Activated T-cell treated with anti-CD3 and anti-CD28 coated beads, Interleukin-2, amount 50 U/mL, for 72 hours (primary cell): ENCODE data around the gene SYNE1. TPM values are rescaled to one million over a fixed set of nuclear protein-coding genes. Genes with fewer than 3 reads are reported as not detected.

Source experiments
- ATAC-seq, 2 donors: fragments of 150-1000 bp; cut with Tn5 transposase; replicated peaks in 1 of 2; 2 replicates each; pipeline ENCODE4 v1.10.0; 2021; ENCODE audit warnings: moderate library complexity in 2 of 2, mild to moderate bottlenecking in 1 of 2
- DNase-seq, 2 donors: peaks; one replicate each; pipeline ENCODE4 v3.0.0; 2021 to 2022; ENCODE audit warnings: mixed read lengths in 1 of 2
- H3K27ac Mint-ChIP-seq: one replicate; pipeline ENCODE4 v1.8.0; 2022; ENCODE audit warnings: mild to moderate bottlenecking, moderate library complexity, mixed read lengths
- H3K27me3 Mint-ChIP-seq: one replicate; pipeline ENCODE4 v1.8.0; 2022; ENCODE audit warnings: low read depth, mixed read lengths
- H3K36me3 Mint-ChIP-seq, 2 donors: one replicate each; pipeline ENCODE4 v1.8.0; 2022; ENCODE audit warnings: mixed read lengths in 2 of 2, mild to moderate bottlenecking in 1 of 2; ENCODE audit not compliant: insufficient read depth in 2 of 2
- H3K4me1 Mint-ChIP-seq: one replicate; pipeline ENCODE4 v1.8.0; 2022; ENCODE audit warnings: low read depth, mixed read lengths
- H3K4me3 Mint-ChIP-seq, 2 donors: one replicate each; pipeline ENCODE4 v1.8.0; 2022; ENCODE audit warnings: mild to moderate bottlenecking in 2 of 2, mixed read lengths in 2 of 2, moderate library complexity in 2 of 2
- H3K9me3 Mint-ChIP-seq, 2 donors: one replicate each; pipeline ENCODE4 v1.8.0; 2022; ENCODE audit warnings: mixed read lengths in 2 of 2
- total RNA-seq, 2 donors: library from RNA; stranded (reverse); gene quantifications; one replicate each; pipeline ENCODE4 v1.2.3, GENCODE V29; 2022

The SYNE1 gene
- total RNA-seq, 2 donors from 2014 or later = 34.5 to 38.9 TPM

DNA sequence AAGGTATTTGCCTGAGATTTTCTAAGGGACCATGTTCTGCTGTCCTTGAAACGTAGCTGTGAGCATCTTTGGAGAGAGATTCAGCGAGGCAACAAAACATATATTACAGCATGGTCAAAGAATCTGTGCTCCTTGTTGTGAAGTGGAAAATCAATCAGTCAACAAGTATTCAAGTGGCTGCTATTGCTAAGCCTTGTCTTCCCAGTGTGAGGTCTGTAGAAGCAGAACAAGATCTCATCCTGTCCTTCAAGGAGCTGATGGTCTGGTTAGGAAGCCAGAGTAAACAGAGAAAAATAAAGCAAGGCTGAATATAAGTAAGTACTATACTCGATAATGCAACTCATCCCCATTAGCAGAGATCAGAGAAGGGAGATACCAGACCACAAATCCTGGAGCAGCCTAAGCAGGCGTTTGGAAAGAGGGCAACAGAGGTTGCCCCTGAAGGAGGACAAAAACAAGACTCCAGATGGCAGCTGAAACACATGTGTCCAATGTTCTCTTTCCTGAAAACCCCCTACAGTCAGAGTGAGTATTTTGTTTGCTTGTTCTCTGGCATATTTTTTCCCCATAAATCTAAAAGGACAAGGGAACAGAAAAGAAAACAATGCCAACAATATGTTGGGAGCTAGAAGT is 392.0 kb downstream of the SYNE1 start:
- Mint-ChIP-seq H3K4me3 (no peak overlapping the region), H3K27ac (peak overlapping the region; percentile 51), H3K4me1 (no peaks in the 10 kb centered on the region), H3K27me3 (no peaks in the 10 kb centered on the region), H3K9me3 (no peaks in the 10 kb centered on the region), H3K36me3 (no peaks in the 10 kb centered on the region)
- no peak for ATAC-seq
- no peak for DNase-seq

DNA sequence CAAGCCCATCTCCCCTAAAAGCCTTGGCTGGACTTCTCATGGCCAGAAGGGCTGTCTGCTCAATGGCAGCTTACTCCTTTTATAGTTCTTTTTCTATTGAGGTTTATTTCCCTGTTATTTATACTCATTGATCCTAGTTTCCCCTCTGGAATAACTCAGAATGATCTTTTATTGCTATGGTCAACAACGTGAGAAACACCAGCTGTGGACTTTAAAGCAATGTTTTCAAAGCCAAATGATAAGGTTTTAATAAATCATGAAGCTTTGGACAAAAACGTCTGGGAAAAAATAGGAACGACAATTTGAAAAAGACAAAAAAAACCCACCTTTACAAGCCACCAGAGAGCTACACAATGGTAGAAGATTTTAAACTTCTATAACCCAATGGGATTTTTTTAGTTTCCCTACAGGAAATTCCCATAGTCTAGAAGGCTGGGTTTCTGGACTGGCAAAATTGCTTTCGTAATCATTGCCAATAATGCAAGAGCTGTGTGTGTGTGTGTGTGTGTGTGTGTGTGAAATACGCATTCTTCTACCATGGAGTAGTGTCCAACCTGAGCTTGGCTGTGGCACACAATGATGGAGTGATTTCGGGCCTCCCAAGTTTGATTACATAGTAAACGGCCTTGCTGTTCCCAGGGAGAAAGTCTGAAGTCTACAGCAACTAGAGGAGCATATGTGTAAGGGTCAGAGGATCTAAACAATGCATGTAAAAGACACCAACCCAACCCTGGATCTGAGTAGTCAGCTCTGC is 396.0 kb downstream of the SYNE1 start:
- DNase-seq (no peak), ATAC-seq (no peak)
- no peaks in the 10 kb centered on the region for H3K9me3 Mint-ChIP-seq
- no peak overlapping the region for H3K27ac Mint-ChIP-seq
- no peaks in the 10 kb centered on the region for H3K4me1 Mint-ChIP-seq
- H3K4me3 Mint-ChIP-seq = no peak overlapping the region
- H3K36me3 Mint-ChIP-seq = no peaks in the 10 kb centered on the region
- H3K27me3 Mint-ChIP-seq = no peaks in the 10 kb centered on the region

GRCh38 chr6:152240436-152240835 is 396.7 kb downstream of the SYNE1 start:
- Mint-ChIP-seq H3K27ac (peak overlapping the region; percentile 27), H3K36me3 (no peaks in the 10 kb centered on the region)
- no peak for DNase-seq

GRCh38 chr6:152236370-152237097 is 400.6 kb downstream of the SYNE1 start:
- Mint-ChIP-seq H3K36me3 (no peaks in the 10 kb centered on the region), H3K4me1 (peaks cover 24% of the 10 kb centered on the region), H3K27me3 (no peaks in the 10 kb centered on the region), H3K27ac (no peak overlapping the region), H3K4me3 (no peak overlapping the region), H3K9me3 (no peaks in the 10 kb centered on the region)
- DNase-seq = no peak
- no peak for ATAC-seq

More at GRCh38 chr6:152240436-152240835, 396.7 kb downstream of the SYNE1 start:
- H3K27me3 Mint-ChIP-seq = no peaks in the 10 kb centered on the region
- no peaks in the 10 kb centered on the region for H3K9me3 Mint-ChIP-seq
- no peaks in the 10 kb centered on the region for H3K4me1 Mint-ChIP-seq
- no peak for ATAC-seq
- no peak overlapping the region for H3K4me3 Mint-ChIP-seq

DNA sequence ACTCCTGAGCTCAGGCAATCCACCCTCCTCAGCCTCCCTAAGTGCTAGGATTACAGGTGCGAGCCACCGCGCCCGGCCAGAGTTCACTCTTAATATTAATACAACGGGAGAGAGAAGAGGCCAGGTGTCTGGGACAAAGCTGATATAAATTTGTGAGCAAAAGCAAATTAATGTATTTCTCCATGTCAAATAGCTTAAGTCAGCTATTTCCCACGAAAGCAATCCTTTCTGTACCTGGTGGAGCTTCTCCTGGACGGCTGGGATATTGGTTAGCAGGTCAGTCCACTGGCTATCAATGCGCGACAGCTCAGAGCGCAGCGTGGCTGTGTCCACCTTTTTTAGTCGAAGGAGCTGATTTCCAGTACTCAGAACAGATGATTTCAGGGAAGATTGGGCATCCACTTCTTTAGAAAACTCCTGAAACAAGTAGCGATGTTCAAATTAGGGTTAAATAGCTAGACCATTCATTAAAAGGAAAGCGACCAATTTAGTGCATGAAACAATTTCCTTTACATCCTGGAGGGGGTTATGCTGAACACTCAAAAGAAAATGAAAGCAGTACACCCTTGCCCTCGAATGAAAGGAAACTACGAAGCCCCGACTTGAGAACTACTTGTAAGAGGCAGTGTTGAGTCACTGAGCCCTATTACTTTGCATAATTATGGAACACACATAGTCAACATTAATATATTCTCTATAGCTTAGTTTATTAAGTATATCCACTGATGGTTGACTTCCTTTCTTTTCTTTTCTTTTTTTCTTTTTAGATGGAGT is 403.4 kb downstream of the SYNE1 start:
- Mint-ChIP-seq H3K4me1 (peaks cover 24% of the 10 kb centered on the region), H3K9me3 (no peaks in the 10 kb centered on the region), H3K27me3 (no peaks in the 10 kb centered on the region), H3K4me3 (peak overlapping the region; percentile 77 to 82), H3K36me3 (no peaks in the 10 kb centered on the region), H3K27ac (peak overlapping the region; percentile 64)
- DNase-seq (peak; percentile 5 to 11), ATAC-seq (peak; percentile 77 to 89)

- Mint-ChIP-seq H3K27ac (peak overlapping the region; percentile 64), H3K4me3 (peak overlapping the region; percentile 77 to 82), H3K9me3 (no peaks in the 10 kb centered on the region), H3K27me3 (no peaks in the 10 kb centered on the region), H3K36me3 (no peaks in the 10 kb centered on the region), H3K4me1 (peaks cover 24% of the 10 kb centered on the region)
- peak; percentile 66 to 80 for ATAC-seq
- DNase-seq = peak; percentile 7 to 23
Measured at GRCh38 chr6:152232501-152233151, 404.5 kb downstream of the SYNE1 start.

DNA sequence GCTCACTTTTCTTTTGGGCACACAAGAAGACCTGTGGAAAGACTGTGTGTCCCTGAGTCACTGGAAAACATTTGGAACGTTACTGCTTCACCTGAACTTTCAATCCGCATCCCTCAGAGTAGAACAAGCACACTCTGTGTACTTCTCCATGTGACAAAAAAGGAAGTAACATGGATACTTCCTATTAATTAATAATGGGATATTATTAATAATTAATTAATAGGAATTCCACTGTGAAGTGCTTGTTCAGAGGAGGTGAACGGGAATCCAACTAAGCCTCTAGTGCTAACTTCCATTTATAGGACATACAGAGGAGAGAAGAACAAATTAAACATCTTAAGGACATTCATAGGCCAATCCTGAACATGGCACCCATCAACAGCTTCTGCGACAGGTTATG is 407.8 kb downstream of the SYNE1 start:
- Mint-ChIP-seq H3K4me1 (peaks cover 30% of the 10 kb centered on the region), H3K27ac (no peak overlapping the region), H3K4me3 (no peak overlapping the region), H3K9me3 (no peaks in the 10 kb centered on the region), H3K36me3 (peaks cover 0 to 3% of the 10 kb centered on the region in 2 donors), H3K27me3 (no peaks in the 10 kb centered on the region)
- no peak for ATAC-seq
- DNase-seq = no peak

GRCh38 chr6:152226119-152226518 is 411.0 kb downstream of the SYNE1 start:
- H3K27me3 Mint-ChIP-seq = no peaks in the 10 kb centered on the region
- no peak overlapping the region for H3K27ac Mint-ChIP-seq
- peaks cover 13 to 26% of the 10 kb centered on the region in 2 donors for H3K36me3 Mint-ChIP-seq
- ATAC-seq (no peak), DNase-seq (no peak)
- H3K9me3 Mint-ChIP-seq = peaks cover 2 to 12% of the 10 kb centered on the region in 2 donors
- H3K4me3 Mint-ChIP-seq = no peak overlapping the region
- peaks cover 7% of the 10 kb centered on the region for H3K4me1 Mint-ChIP-seq

- no peak overlapping the region for H3K4me3 Mint-ChIP-seq
- H3K36me3 Mint-ChIP-seq = peaks cover 13 to 28% of the 10 kb centered on the region in 2 donors
- peaks cover 7% of the 10 kb centered on the region for H3K4me1 Mint-ChIP-seq
- DNase-seq (no peak), ATAC-seq (no peak)
- no peaks in the 10 kb centered on the region for H3K27me3 Mint-ChIP-seq
- peaks cover 4 to 12% of the 10 kb centered on the region in 2 donors for H3K9me3 Mint-ChIP-seq
- no peak overlapping the region for H3K27ac Mint-ChIP-seq
Measured at GRCh38 chr6:152225241-152225934, 411.8 kb downstream of the SYNE1 start.

DNA sequence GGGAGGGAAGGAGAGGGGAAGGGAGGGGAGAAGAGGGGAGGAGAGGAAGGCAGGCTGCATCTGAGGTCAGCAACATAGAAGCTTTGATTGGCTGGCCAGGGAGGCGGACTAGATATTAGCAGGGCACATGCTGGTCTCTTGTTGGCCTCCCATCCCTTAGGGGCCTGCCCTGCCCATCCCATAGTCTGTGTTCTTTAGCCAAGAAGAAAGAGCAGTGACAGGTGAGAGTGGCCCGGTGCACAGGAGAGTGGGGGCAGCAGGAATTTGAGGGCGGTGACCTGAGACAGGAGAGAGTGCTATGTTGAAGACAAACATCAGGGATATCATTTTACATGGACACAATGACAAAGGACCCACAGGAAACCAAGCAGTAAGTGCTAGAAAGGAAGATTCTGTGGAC is 413.5 kb downstream of the SYNE1 start:
- no peak for DNase-seq
- no peak overlapping the region for H3K4me3 Mint-ChIP-seq
- no peaks in the 10 kb centered on the region for H3K27me3 Mint-ChIP-seq
- H3K36me3 Mint-ChIP-seq = peaks cover 14 to 31% of the 10 kb centered on the region in 2 donors
- ATAC-seq = no peak
- H3K4me1 Mint-ChIP-seq = peaks cover 7% of the 10 kb centered on the region
- no peak overlapping the region for H3K27ac Mint-ChIP-seq
- H3K9me3 Mint-ChIP-seq = peaks cover 4 to 12% of the 10 kb centered on the region in 2 donors

DNA sequence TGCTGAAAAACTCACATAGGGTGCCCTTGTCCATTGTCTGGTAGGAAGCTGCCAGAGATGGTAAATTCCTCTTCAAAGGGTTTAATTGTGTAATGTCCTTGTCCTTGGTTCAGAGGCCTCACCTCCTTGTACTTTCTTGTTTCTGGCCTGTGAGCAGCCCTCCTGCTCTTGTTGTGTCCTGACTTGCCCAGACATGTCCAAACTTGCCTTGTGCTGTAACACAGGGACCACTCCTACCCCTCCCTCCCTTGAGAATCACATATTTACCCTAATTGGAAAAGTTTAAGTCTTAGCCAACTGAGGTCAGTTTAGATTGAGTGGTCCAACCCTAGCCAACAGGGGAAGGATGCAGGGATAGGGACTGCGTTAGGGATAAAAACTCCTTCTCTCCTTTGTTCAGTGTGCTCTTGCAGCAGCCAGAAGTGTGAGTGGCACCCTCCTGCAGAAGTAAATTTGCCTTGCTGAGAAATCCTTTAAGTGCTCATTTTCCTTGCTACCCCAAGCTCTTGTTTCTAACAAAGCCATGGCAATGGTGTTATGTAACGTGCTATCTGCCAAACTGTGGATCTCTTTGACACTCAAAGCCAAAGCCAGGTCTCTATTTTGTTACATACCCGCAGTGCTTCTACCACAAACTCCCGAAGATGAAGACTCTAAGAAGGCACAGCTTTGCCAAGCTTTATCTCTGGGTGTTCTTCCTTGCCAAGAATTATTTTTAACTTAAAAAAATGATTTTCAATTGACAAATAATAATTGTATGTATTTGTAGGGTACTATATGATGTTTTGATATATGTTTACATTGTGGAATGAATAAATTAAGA is 415.1 kb downstream of the SYNE1 start:
- Mint-ChIP-seq H3K4me1 (peaks cover 7% of the 10 kb centered on the region), H3K27me3 (no peaks in the 10 kb centered on the region), H3K9me3 (peaks cover 4 to 12% of the 10 kb centered on the region in 2 donors), H3K4me3 (no peak overlapping the region), H3K36me3 (peaks cover 14 to 31% of the 10 kb centered on the region in 2 donors), H3K27ac (no peak overlapping the region)
- DNase-seq (no peak), ATAC-seq (no peak)
